Measurements from ENCODE around the gene YIF1A.

The YIF1A gene

DNA sequence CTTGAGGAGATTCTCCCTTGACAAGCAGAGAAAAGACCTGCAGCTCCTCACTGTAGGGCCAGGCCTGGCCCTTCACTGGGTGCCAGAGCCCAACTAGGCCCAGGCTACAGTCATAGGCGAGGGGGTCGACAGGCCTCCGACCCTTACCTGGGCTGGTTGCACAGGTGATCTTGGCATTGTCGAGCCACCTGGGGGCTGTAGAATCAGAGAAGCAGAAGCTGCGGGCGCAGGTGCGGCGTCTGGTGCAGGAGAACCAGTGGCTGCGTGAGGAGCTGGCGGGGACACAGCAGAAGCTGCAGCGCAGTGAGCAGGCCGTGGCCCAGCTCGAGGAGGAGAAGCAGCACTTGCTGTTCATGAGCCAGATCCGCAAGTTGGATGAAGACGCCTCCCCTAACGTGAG lies 27.4 kb downstream of the YIF1A start:
- no peak for TF ChIP-seq ZNF266 (tag by site-specific recombination; IDR thresholded peaks at IDR 0.05; ENCODE audit: low read depth)
- TF ChIP-seq, protein P1, sequence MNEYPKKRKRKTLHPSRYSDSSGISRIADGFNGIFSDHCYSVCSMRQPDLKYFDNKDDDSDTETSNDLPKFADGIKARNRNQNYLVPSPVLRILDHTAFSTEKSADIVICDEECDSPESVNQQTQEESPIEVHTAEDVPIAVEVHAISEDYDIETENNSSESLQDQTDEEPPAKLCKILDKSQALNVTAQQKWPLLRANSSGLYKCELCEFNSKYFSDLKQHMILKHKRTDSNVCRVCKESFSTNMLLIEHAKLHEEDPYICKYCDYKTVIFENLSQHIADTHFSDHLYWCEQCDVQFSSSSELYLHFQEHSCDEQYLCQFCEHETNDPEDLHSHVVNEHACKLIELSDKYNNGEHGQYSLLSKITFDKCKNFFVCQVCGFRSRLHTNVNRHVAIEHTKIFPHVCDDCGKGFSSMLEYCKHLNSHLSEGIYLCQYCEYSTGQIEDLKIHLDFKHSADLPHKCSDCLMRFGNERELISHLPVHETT (tag by site-specific recombination; IDR thresholded peaks at IDR 0.05): no peak
- no peak for TF ChIP-seq ZEB2 (tag by site-specific recombination; IDR thresholded peaks at IDR 0.05)
- TF ChIP-seq EGR2 (tag by site-specific recombination; IDR thresholded peaks at IDR 0.05; ENCODE audit: low read depth): no peak
- no peak for TF ChIP-seq ZBTB20 (tag by site-specific recombination; IDR thresholded peaks at IDR 0.05)
- TF ChIP-seq ZFHX2 (tag by site-specific recombination; conservative IDR thresholded peaks at IDR 0.05): no peak
- Histone ChIP-seq H3K9me3 (ENCODE audit: control insufficient read depth, insufficient read depth, low read depth, low read length) (no peaks in the 10 kb centered on the region), H3K4me3 (ENCODE audit: low read depth, low read length) (no peak overlapping the region), H3K36me3 (ENCODE audit: control insufficient read depth in 2 of 2, insufficient read depth in 1 of 2, low read length in 2 of 2) (peaks cover 3 to 75% of the 10 kb centered on the region in 2 experiments; a peak in 1 of 3 replicates), H3K27ac (ENCODE audit: extremely low read depth, low read depth, low read length) (no peak overlapping the region), H3K4me1 (ENCODE audit: control insufficient read depth, insufficient read depth, low read length) (no peaks in the 10 kb centered on the region)
- CTCF ChIA-PET: interaction anchor here (0.9 to 2.5 kb wide), 3 partner anchors 20 to 50 kb away, joined by 4 to 15 read pairs (median 4); no protein-coding TSS in a partner anchor
- POLR2A ChIA-PET: no interaction called here

DNA sequence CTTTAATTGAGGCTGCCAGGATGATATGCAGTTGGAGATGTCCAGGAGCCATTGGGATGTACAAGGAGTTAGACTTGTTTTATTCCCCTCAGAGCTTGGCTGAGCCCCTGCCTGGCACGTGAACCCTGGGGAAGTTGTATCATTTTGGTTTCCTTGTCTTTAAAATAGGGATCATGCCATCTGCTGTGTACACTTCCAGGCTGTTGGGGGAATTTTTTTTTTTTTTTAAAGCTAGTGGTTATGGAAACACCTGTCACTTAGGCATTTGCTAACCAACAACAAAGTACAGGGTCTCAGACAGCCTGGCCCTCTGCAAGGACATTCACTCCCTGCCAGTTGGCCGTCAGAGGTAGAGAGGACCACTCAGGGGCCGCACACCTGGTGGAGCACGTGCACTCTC lies 29.0 kb downstream of the YIF1A start:
- no peak overlapping the region for H3K4me3 ChIP-seq (ENCODE audit: low read depth, low read length)
- TF ChIP-seq MZF1 (tag by site-specific recombination; IDR thresholded peaks at IDR 0.05; ENCODE audit: borderline replicate concordance) (no peak), ZNF747 (tag by site-specific recombination; IDR thresholded peaks at IDR 0.05) (no peak), ZFP41 (tag by site-specific recombination; IDR thresholded peaks at IDR 0.05; ENCODE audit: borderline replicate concordance) (no peak), ZNF501 (tag by site-specific recombination; IDR thresholded peaks at IDR 0.05) (no peak)
- TF ChIP-seq, protein P2, sequence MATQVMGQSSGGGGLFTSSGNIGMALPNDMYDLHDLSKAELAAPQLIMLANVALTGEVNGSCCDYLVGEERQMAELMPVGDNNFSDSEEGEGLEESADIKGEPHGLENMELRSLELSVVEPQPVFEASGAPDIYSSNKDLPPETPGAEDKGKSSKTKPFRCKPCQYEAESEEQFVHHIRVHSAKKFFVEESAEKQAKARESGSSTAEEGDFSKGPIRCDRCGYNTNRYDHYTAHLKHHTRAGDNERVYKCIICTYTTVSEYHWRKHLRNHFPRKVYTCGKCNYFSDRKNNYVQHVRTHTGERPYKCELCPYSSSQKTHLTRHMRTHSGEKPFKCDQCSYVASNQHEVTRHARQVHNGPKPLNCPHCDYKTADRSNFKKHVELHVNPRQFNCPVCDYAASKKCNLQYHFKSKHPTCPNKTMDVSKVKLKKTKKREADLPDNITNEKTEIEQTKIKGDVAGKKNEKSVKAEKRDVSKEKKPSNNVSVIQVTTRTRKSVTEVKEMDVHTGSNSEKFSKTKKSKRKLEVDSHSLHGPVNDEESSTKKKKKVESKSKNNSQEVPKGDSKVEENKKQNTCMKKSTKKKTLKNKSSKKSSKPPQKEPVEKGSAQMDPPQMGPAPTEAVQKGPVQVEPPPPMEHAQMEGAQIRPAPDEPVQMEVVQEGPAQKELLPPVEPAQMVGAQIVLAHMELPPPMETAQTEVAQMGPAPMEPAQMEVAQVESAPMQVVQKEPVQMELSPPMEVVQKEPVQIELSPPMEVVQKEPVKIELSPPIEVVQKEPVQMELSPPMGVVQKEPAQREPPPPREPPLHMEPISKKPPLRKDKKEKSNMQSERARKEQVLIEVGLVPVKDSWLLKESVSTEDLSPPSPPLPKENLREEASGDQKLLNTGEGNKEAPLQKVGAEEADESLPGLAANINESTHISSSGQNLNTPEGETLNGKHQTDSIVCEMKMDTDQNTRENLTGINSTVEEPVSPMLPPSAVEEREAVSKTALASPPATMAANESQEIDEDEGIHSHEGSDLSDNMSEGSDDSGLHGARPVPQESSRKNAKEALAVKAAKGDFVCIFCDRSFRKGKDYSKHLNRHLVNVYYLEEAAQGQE (tag by site-specific recombination; IDR thresholded peaks at IDR 0.05): no peak
- TF ChIP-seq, protein P3, sequence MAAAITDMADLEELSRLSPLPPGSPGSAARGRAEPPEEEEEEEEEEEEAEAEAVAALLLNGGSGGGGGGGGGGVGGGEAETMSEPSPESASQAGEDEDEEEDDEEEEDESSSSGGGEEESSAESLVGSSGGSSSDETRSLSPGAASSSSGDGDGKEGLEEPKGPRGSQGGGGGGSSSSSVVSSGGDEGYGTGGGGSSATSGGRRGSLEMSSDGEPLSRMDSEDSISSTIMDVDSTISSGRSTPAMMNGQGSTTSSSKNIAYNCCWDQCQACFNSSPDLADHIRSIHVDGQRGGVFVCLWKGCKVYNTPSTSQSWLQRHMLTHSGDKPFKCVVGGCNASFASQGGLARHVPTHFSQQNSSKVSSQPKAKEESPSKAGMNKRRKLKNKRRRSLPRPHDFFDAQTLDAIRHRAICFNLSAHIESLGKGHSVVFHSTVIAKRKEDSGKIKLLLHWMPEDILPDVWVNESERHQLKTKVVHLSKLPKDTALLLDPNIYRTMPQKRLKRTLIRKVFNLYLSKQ (tag by site-specific recombination; IDR thresholded peaks at IDR 0.05; ENCODE audit: borderline replicate concordance): no peak
- no peaks in the 10 kb centered on the region for H3K4me1 ChIP-seq (ENCODE audit: control insufficient read depth, insufficient read depth, low read length)
- no peak overlapping the region for H3K27ac ChIP-seq (ENCODE audit: extremely low read depth, low read depth, low read length)
- H3K36me3 ChIP-seq (ENCODE audit: control insufficient read depth in 2 of 2, insufficient read depth in 1 of 2, low read length in 2 of 2): peaks cover 3 to 59% of the 10 kb centered on the region in 2 experiments; a peak in 1 of 3 replicates
- ChIA-PET CTCF (interaction anchor here (0.6 to 1.3 kb wide), 4 partner anchors 14 to 834 kb away, joined by 3 to 6 read pairs (median 4); no protein-coding TSS in a partner anchor), POLR2A (interaction anchor here (1.1 kb wide), 1 partner anchor 8 kb away, joined by 8 read pairs; the partner anchor contains the start of gene RAB1B)
- no peaks in the 10 kb centered on the region for H3K9me3 ChIP-seq (ENCODE audit: control insufficient read depth, insufficient read depth, low read depth, low read length)

DNA sequence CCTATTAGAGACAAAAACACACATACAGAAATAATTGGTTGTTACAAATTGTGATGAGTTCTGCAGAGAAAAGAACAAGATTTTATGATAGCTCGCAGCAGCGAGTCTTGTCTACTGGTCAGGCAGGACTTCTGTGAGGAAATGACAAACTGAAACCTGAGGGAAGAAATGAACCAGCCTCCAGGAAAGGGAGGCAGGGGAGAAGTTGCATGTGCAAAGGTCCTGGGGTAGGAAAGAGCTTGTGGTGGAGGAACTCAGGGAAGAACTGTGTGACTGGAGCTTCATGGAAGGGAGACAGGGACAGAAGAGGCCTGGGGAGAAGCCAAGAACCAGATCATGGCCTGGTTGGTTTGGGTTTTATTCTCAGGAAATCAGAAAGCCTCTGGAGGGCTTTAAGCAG lies 29.7 kb downstream of the YIF1A start:
- CTCF ChIA-PET: interaction anchor here (0.6 to 1.4 kb wide), 8 partner anchors 11 to 835 kb away, joined by 3 to 6 read pairs (median 4); partner anchors contain the start of genes B4GAT1 and YIF1A
- Histone ChIP-seq H3K27ac (ENCODE audit: extremely low read depth, low read depth, low read length) (no peak overlapping the region), H3K4me3 (ENCODE audit: low read depth, low read length) (no peak overlapping the region), H3K36me3 (ENCODE audit: control insufficient read depth in 2 of 2, insufficient read depth in 1 of 2, low read length in 2 of 2) (peaks cover 3 to 52% of the 10 kb centered on the region in 2 experiments; a peak in 1 of 3 replicates), H3K4me1 (ENCODE audit: control insufficient read depth, insufficient read depth, low read length) (no peaks in the 10 kb centered on the region), H3K9me3 (ENCODE audit: control insufficient read depth, insufficient read depth, low read depth, low read length) (no peaks in the 10 kb centered on the region)
- TF ChIP-seq ZNF623 (tag by site-specific recombination; IDR thresholded peaks at IDR 0.05) (peak; percentile 99), ZNF114 (tag by site-specific recombination; IDR thresholded peaks at IDR 0.05) (no peak), ZNF776 (tag by site-specific recombination; IDR thresholded peaks at IDR 0.05; ENCODE audit: borderline replicate concordance) (no peak), ZNF561 (tag by site-specific recombination; IDR thresholded peaks at IDR 0.05; ENCODE audit: borderline replicate concordance) (no peak)
- POLR2A ChIA-PET: interaction anchor here (0.6 to 1.1 kb wide), 2 partner anchors 9 to 459 kb away, joined by 3 to 8 read pairs; partner anchors contain the start of gene RAB1B

Data from HEK293 (cell line).